GM15510 (cell line): ENCODE results near the gene PDLIM3.

Source experiments
- POLR2A ChIP-seq: IDR thresholded peaks from 3 replicates; pipeline ENCODE4 v1.6.1; 2011; ENCODE audit warnings: borderline replicate concordance; ENCODE audit not compliant: insufficient read length; ENCODE audit errors: extremely low read depth

PDLIM3 gene

GRCh38 chr4:185512516-185512915 lies 22.8 kb downstream of the PDLIM3 start:
- no peak for TF ChIP-seq POLR2A

- no peak for TF ChIP-seq POLR2A
These were observed 24.5 kb downstream of the PDLIM3 start for GRCh38 chr4:185510806-185511205.

DNA sequence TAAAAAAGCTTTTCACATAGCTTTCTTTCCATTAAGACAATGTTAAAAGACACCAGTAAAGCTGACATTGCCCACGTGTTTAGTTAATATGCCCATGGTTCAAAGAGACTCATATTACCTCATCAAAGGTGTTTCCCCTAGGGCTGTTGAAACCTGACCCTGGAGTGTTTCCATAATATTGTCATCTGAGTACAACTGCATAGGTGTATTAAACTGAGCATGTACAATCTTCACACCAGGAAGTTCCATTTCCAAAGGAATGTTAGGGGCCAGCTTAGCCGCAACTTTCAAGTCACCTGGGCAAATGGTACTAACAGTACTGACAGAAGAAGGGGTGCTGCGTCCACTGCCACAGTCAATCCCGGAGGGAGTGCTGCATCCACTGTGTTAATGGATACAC lies 27.1 kb downstream of the PDLIM3 start:
- no peak for TF ChIP-seq POLR2A

- TF ChIP-seq POLR2A = no peak
These were observed 28.9 kb downstream of the PDLIM3 start for GRCh38 chr4:185506422-185506821.

GRCh38 chr4:185504098-185505047 lies 30.9 kb downstream of the PDLIM3 start:
- no peak for TF ChIP-seq POLR2A

DNA sequence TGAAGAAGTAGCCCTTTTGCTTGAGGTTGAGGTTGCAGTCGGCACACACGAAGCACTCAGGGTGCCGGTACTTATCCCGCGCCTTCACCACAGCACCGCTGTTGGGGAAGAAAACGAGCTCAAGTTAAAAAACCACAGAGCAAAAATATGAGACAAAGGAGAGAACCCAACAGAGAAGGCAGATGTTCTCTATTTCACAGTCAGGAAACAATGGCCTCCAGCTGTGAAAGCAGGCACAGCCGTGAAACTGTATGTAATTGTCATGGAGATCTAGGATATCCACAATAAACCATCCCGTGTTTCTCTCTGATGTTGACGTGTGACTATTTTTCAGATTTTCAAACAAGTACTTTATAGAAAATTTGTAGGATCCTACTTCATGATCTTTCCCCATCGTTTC lies 32.9 kb downstream of the PDLIM3 start:
- no peak for TF ChIP-seq POLR2A

- no peak for TF ChIP-seq POLR2A
These were observed 34.7 kb downstream of the PDLIM3 start for GRCh38 chr4:185500576-185500975.

DNA sequence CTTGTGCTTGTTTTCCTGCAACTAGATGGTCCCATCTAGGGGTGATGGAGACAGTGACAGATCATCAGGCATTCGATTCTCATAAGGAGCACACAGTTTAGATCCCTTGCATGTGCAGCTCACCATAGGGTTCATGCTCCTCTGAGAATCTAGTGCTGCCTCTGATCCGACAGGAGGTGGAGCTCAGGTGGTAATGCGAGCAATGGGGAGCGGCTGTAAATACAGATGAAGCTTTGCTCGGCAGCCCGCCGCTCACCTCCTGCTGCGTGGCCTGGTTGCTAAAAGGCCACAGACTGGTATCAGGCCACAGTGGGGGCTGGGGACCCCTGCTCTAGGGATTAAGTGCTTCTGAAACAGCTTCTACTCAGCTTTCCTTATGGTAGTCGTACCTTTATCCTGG lies 35.3 kb downstream of the PDLIM3 start:
- no peak for TF ChIP-seq POLR2A

GRCh38 chr4:185488650-185489049 lies 46.7 kb downstream of the PDLIM3 start:
- TF ChIP-seq POLR2A = no peak

DNA sequence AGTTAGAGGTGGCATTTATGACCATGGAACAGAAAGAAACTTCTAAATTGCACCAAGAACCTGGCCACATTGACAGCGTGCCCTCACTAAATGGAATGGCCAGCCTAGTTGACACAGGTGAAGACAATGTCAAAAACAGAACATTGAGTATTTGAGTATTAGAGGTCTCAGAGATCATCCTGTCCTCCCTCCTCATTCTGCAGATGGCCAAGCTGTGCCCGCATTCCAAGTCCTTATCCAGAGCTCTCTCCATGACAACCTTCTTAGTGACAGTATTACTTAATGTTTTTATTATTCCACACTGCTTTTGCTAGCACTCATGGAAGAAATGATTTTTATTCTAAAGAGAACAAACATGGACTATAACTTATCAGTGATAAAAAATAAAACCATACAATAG lies 53.9 kb downstream of the PDLIM3 start:
- no peak for TF ChIP-seq POLR2A

DNA sequence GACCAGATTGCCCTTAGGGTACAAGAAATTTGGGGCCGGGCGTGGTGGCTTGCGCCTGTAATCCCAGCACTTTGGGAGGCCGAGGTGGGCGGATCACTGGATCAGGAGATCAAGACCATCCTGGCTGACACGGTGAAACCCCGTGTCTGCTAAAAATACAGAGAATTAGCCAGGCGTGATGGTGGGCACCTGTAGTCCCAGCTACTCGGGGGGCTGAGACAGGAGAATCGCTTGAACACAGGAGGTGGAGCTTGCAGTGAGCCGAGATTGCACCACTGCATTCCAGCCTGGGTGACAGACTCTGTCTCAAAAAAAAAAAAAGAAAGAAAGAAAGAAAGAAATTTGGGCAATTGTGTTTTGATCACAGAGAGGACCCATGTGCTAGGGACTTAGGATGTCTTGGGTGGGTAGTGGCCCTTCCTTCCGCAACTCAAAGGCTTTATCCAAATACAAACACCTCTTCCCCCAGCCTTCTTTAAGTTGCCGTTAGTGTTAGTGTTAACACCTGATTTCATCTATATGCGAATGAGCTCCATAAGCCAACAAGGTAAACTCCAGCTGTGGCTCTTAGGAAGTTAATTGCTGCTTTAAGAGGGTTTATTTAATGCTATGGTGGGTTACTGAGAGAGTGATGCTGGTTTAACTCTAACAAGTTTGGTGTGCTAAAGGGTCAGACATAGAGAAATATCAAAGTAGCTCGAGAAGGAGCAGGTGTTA lies 55.1 kb downstream of the PDLIM3 start:
- TF ChIP-seq POLR2A = no peak

DNA sequence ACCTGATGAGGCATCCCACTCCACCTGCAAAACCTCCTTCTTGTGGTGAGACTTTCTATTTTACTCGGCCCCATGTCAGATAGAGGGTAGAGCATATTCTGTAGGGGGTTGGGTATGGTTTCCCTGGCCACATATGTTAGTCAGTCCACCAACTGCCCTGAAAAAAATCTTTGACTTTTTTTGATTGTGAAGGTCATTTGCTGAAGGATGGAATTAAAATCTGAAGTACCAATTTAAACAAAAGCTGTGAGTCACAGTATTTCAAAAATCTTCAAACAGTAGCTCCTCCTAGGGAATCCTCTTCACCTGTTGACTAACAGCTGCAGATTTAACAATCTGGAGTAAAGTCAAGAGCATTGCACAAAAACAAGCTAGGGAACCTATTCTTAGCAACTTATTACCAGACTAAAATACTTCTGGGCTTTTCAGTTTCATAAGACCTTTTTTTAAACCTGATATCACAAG lies 55.8 kb downstream of the PDLIM3 start:
- TF ChIP-seq POLR2A = no peak

DNA sequence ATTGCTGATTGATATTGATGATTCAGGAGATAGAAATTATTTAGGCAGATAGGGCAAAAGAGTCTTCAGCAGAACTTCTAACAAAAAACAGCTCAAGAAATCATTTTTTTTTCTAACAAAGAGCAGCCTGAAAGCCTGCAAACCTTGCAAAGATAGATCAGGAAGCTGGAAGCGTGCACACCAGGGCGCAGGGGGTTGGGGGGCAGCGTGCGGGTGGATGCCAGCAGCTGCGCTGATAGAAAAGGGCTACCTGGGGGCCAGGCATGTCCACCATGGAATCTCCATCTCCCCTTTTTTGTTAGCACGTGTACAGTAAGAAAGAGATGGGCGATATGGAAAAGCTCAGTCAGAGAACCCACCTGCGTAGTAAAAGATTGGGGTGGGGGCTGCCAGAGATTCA lies 62.1 kb downstream of the PDLIM3 start:
- no peak for TF ChIP-seq POLR2A

DNA sequence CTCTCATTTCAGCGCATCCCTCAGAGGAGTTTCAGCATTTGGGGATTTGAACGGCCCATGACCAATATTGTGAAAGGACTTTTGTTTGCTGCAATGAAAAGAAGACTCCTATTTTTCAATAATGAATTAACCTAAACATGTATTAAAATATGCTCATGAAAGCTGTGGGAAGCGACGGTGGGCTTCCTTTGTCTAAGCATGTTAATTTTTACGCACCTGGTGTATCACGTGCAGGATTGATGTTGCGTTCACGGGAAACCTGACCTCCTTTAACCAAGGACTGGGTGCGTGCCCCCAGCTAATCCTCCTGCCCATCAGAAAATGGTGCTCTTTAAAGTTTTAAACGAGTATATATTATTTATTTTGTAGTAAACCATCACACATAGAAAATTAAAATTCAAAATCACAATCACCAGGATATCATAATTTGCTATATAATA lies 63.2 kb downstream of the PDLIM3 start:
- TF ChIP-seq POLR2A = no peak
